Endothelial cell of umbilical vein (primary cell): ENCODE results near the gene LKAAEAR1. TPM values are rescaled to one million over a fixed set of nuclear protein-coding genes. Genes with fewer than 3 reads are reported as not detected.

Experiments
- BruUV-seq: library from RNA; stranded (reverse); fragments of 400-500 nt; replicated peaks from 2 replicates; lab custom pipeline; 2021; lab: Mats Ljungman, UMichigan
- CTCF ChIA-PET: fragments of 300-600, 350-600 bp; sonication (Branson Sonifier 250); formaldehyde crosslinking; loops from one replicate; lab custom pipeline; 2021; ENCODE audit warnings: antibody characterized with exemption, inconsistent platforms; lab: Charles Lee
- POLR2A ChIA-PET: fragments of 300-600, 350-600 bp; sonication (Branson Sonifier 250); formaldehyde crosslinking; loops from one replicate; lab custom pipeline; 2021; ENCODE audit warnings: antibody characterized with exemption, inconsistent platforms; lab: Charles Lee
- DNase-seq: peaks from one replicate; pipeline ENCODE4 v3.0.0-alpha.2; 2011; ENCODE audit warnings: low read depth, low spot score
- FAIRE-seq: peaks from 2 replicates; lab custom pipeline; 2011; peaks lifted over from hg19 to GRCh38; lab: Jason Lieb, UNC
- H2AFZ ChIP-seq: 2 replicates; pipeline ENCODE4 v1.6.0; 2012; ENCODE audit warnings: low read depth, low read length, control low read depth, inconsistent platforms
- H3K27ac ChIP-seq: 2 replicates; pipeline ENCODE4 v1.5.1; 2011; ENCODE audit warnings: low read depth, mild to moderate bottlenecking, control low read depth, low read length, moderate library complexity; ENCODE audit not compliant: insufficient read depth
- H3K27me3 ChIP-seq, 2 experiments: 2 replicates each; pipeline versions ENCODE4 v1.6.0 to v1.6.1; 2011; ENCODE audit warnings: low read length in 2 of 2, mixed read lengths in 1 of 2; ENCODE audit not compliant: control insufficient read depth in 2 of 2, insufficient read depth in 2 of 2
- H3K36me3 ChIP-seq, 2 experiments: 2 replicates in 1 of 2; 3 replicates in 1 of 2; pipeline ENCODE4 v1.5.1; 2011; ENCODE audit warnings: low read length in 2 of 2, mild to moderate bottlenecking in 1 of 2, moderate library complexity in 1 of 2; ENCODE audit not compliant: control insufficient read depth in 2 of 2, insufficient read depth in 2 of 2; ENCODE audit errors: extremely low read depth in 1 of 2
- H3K4me1 ChIP-seq: 3 replicates; pipeline ENCODE4 v1.5.1; 2011; ENCODE audit warnings: mild to moderate bottlenecking, low read length; ENCODE audit not compliant: control insufficient read depth, insufficient read depth; ENCODE audit errors: extremely low read depth
- H3K4me2 ChIP-seq: 2 replicates; pipeline ENCODE4 v1.6.1; 2011; ENCODE audit warnings: low read length, control low read depth, mixed read lengths; ENCODE audit not compliant: insufficient read depth
- H3K4me3 ChIP-seq, 3 experiments: fragments of 200-600 bp in 1 of 3; sonication (generic), shearing (Covaris generic) in 1 of 3; replicated peaks in 1 of 3; 2 replicates each; pipeline ENCODE4 v1.5.1; 2011 to 2016; ENCODE audit warnings: control low read depth in 3 of 3, low read length in 3 of 3, mild to moderate bottlenecking in 2 of 3, inconsistent platforms in 1 of 3, low read depth in 1 of 3, moderate library complexity in 1 of 3; ENCODE audit not compliant: insufficient read depth in 1 of 3
- H3K79me2 ChIP-seq: 2 replicates; pipeline ENCODE4 v1.6.0; 2012; ENCODE audit warnings: low read length, inconsistent platforms; ENCODE audit not compliant: control insufficient read depth, insufficient read depth
- H3K9ac ChIP-seq: replicated peaks from 2 replicates; pipeline ENCODE3; 2011; ENCODE audit warnings: low read length, control low read depth; ENCODE audit not compliant: insufficient read depth; ENCODE audit errors: extremely low read depth
- H3K9me1 ChIP-seq: replicated peaks from 3 replicates; pipeline ENCODE4 v1.6.0; 2011; ENCODE audit warnings: mild to moderate bottlenecking, low read length; ENCODE audit not compliant: control insufficient read depth, insufficient read depth; ENCODE audit errors: extremely low read depth
- H3K9me3 ChIP-seq: replicated peaks from 2 replicates; pipeline ENCODE4 v1.5.1; 2012; ENCODE audit warnings: low read length, inconsistent platforms; ENCODE audit not compliant: control insufficient read depth, insufficient read depth
- H4K20me1 ChIP-seq: replicated peaks from 2 replicates; pipeline ENCODE3; 2011; ENCODE audit warnings: mild to moderate bottlenecking, low read length; ENCODE audit not compliant: control insufficient read depth, insufficient read depth; ENCODE audit errors: extremely low read depth
- EZH2 ChIP-seq: IDR thresholded peaks from 2 replicates; pipeline ENCODE4 v1.6.1; 2012; ENCODE audit warnings: borderline replicate concordance, low read depth, mild to moderate bottlenecking, moderate library complexity, low read length, inconsistent platforms; ENCODE audit not compliant: severe bottlenecking
- FOS ChIP-seq: IDR thresholded peaks from 2 replicates; pipeline ENCODE4 v1.6.1; 2011; ENCODE audit warnings: mild to moderate bottlenecking, low read length, moderate library complexity, borderline replicate concordance; ENCODE audit not compliant: insufficient read depth
- GATA2 ChIP-seq: IDR thresholded peaks from 2 replicates; pipeline ENCODE4 v1.7.0; 2011; ENCODE audit warnings: low read depth, mild to moderate bottlenecking, moderate library complexity, mixed read lengths, low read length; ENCODE audit not compliant: insufficient read length, insufficient read depth
- JUN ChIP-seq: IDR thresholded peaks from 2 replicates; pipeline ENCODE4 v1.6.1; 2011; ENCODE audit warnings: borderline replicate concordance, low read depth; ENCODE audit not compliant: insufficient read length, insufficient read depth
- MYC ChIP-seq: IDR thresholded peaks from one replicate; pipeline ENCODE4 v1.6.1; 2011; ENCODE audit warnings: mild to moderate bottlenecking, low read depth, low read length
- POLR2A ChIP-seq: IDR thresholded peaks from 2 replicates; pipeline ENCODE4 v1.6.1; 2012; ENCODE audit warnings: low read depth, mild to moderate bottlenecking, control low read depth, low read length
- POLR2AphosphoS5 ChIP-seq: IDR thresholded peaks from 2 replicates; pipeline ENCODE4 v1.6.1; 2012; ENCODE audit warnings: low read depth, mild to moderate bottlenecking, control low read depth, low read length, moderate library complexity; ENCODE audit not compliant: insufficient read depth
- dilution Hi-C: fragments of 300-500 bp; cut with MboI; formaldehyde crosslinking; loops from one replicate; pipeline ENCODE4 v1.15.0; 2019; ENCODE audit warnings: low sequenced_read_pairs; ENCODE audit not compliant: extremely low pct_ligation_motif_present
- intact Hi-C: fragments of 100-400 bp; cut with micrococcal nuclease; formaldehyde crosslinking; loops from one replicate; pipeline ENCODE4 v1.10.0; 2022
- polyA plus RNA-seq, 4 experiments: library from polyadenylated mRNA; depleted of rRNA in 3 of 4; stranded (reverse) in 3 of 4; unstranded in 1 of 4; fragments of >200 nt; gene quantifications; 2 replicates each; pipeline versions ENCODE4 v1.2.1 to v1.2.3, GENCODE V29; 2011 to 2012; ENCODE audit warnings: missing spikeins in 1 of 4
- total RNA-seq: library from RNA; stranded (reverse); gene quantifications from 2 replicates; pipeline ENCODE4 v1.2.3, GENCODE V29; 2021
- TF ChIP-seq, protein P1 (sequence below), 2 donors: IDR thresholded peaks; 1 replicate in 1 of 2; 2 replicates in 1 of 2; pipeline ENCODE4 v1.5.1; 2011; ENCODE audit warnings: low read length in 2 of 2, mild to moderate bottlenecking in 2 of 2, moderate library complexity in 2 of 2, control low read depth in 1 of 2, inconsistent platforms in 1 of 2, low read depth in 1 of 2; ENCODE audit not compliant: insufficient read depth in 1 of 2; ENCODE audit errors: extremely low read depth in 1 of 2
- TF ChIP-seq, protein P2 (sequence below): IDR thresholded peaks from 2 replicates; pipeline ENCODE4 v1.6.1; 2011; ENCODE audit not compliant: insufficient read depth, insufficient read length

The LKAAEAR1 gene
- total and polyA plus RNA-seq, 2 donors (not counting 3 experiments of a cell fraction or from before 2014, with no cell fraction given) = 0.29 TPM; not detected in 1

DNA sequence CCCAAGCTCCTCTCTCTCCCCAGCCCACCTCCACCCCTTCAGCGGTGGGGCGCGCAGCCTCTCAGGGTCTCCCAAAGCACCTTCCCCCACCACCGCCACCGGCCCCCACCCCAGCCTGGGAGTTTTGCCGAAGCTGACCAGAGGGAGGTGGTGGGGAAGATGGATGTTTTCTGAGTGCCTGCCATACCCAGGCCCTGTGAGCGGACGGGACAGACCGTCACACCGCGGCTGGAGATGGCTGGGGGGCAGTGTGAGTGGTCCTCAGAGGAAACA, 42.5 kb downstream of the LKAAEAR1 start:
- Histone ChIP-seq H3K9ac (no peak overlapping the region), H3K27me3 (no peaks in the 10 kb centered on the region), H3K79me2 (peaks cover under 1% of the 10 kb centered on the region), H3K9me1 (no peaks in the 10 kb centered on the region), H2AFZ (no peak overlapping the region), H3K4me2 (peak overlapping the region; percentile 12), H3K4me1 (peaks cover 63% of the 10 kb centered on the region), H3K9me3 (no peaks in the 10 kb centered on the region), H3K4me3 (peak overlapping the region in 1 of 3 experiments; percentile 0), H3K27ac (peak overlapping the region; percentile 67), H4K20me1 (no peaks in the 10 kb centered on the region), H3K36me3 (no peaks in the 10 kb centered on the region)
- ChIA-PET CTCF (interaction anchor here (1.0 to 7.5 kb wide), 2 partner anchors 14 to 61 kb away, joined by 3 to 412 read pairs; partner anchors contain the start of genes PRPF6, SOX18 and TCEA2), POLR2A (interaction anchor here (1.6 kb wide), 1 partner anchor 9 kb away, joined by 4 read pairs; no protein-coding TSS in a partner anchor)
- no TSS peak for BruUV-seq
- intact Hi-C loops (no loop called here), dilution Hi-C loops (no loop called here)
- no peak for DNase-seq
- TF ChIP-seq, protein P1, sequence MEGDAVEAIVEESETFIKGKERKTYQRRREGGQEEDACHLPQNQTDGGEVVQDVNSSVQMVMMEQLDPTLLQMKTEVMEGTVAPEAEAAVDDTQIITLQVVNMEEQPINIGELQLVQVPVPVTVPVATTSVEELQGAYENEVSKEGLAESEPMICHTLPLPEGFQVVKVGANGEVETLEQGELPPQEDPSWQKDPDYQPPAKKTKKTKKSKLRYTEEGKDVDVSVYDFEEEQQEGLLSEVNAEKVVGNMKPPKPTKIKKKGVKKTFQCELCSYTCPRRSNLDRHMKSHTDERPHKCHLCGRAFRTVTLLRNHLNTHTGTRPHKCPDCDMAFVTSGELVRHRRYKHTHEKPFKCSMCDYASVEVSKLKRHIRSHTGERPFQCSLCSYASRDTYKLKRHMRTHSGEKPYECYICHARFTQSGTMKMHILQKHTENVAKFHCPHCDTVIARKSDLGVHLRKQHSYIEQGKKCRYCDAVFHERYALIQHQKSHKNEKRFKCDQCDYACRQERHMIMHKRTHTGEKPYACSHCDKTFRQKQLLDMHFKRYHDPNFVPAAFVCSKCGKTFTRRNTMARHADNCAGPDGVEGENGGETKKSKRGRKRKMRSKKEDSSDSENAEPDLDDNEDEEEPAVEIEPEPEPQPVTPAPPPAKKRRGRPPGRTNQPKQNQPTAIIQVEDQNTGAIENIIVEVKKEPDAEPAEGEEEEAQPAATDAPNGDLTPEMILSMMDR (IDR thresholded peaks at IDR 0.05; ENCODE audit: extremely low read depth in 1 of 2, insufficient read depth in 1 of 2, low read depth in 1 of 2, low read length in 2 of 2) = no peak
- TF ChIP-seq GATA2 (no peak), EZH2 (no peak), POLR2AphosphoS5 (no peak), POLR2A (no peak), MYC (no peak), JUN (no peak), FOS (no peak)
- TF ChIP-seq, protein P2, sequence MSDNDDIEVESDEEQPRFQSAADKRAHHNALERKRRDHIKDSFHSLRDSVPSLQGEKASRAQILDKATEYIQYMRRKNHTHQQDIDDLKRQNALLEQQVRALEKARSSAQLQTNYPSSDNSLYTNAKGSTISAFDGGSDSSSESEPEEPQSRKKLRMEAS = no peak
- FAIRE-seq = peak; percentile 76
